Psoas muscle (tissue), 8 donors: ENCODE results near the gene GTF2F2. TPM values are rescaled to one million over a fixed set of nuclear protein-coding genes. Genes with fewer than 3 reads are reported as not detected.

Source experiments
- ATAC-seq, 4 donors: fragments of 200-7000 bp; cut with Tn5 transposase; one replicate each; pipeline ENCODE4 v1.9.1; 2020; ENCODE audit warnings: moderate library complexity in 3 of 4, mild to moderate bottlenecking in 2 of 4
- DNase-seq, 2 donors: peaks; one replicate each; pipeline ENCODE4 v3.0.0-alpha.2; 2020
- H3K27ac ChIP-seq: fragments of 200-600 bp; one replicate; pipeline ENCODE4 v1.8.0; 2022
- H3K27me3 ChIP-seq, 3 donors: fragments of 200-600 bp in 1 of 3; one replicate each; pipeline versions ENCODE4 v1.6.1 to v1.8.0; 2013 to 2022; ENCODE audit warnings: low read length in 2 of 3, mild to moderate bottlenecking in 2 of 3, moderate library complexity in 1 of 3; ENCODE audit not compliant: insufficient read depth in 3 of 3
- H3K36me3 ChIP-seq, 2 donors: fragments of 200-600 bp in 1 of 2; one replicate each; pipeline versions ENCODE4 v1.6.1 to v1.8.0; 2013 to 2022; ENCODE audit warnings: low read depth in 1 of 2, mild to moderate bottlenecking in 1 of 2, moderate library complexity in 1 of 2; ENCODE audit not compliant: insufficient read depth in 1 of 2
- H3K4me1 ChIP-seq: fragments of 200-600 bp; one replicate; pipeline ENCODE4 v1.8.0; 2022
- H3K4me3 ChIP-seq: fragments of 200-600 bp; one replicate; pipeline ENCODE4 v1.8.0; 2022; ENCODE audit warnings: mild to moderate bottlenecking
- H3K9me3 ChIP-seq: fragments of 200-600 bp; one replicate; pipeline ENCODE4 v1.8.0; 2022
- WGBS, 3 donors: extraction: QIAGEN DNeasy Blood & Tissue Kit; methylation state at CpG; one replicate each; pipeline versions ENCODE4 v1.1.6 to v1.1.7; 2013; 5-methylcytosine and 5-hydroxymethylcytosine counted together
- intact Hi-C, 2 donors: fragments of 100-400 bp; cut with DNase I; formaldehyde crosslinking; loops; one replicate each; pipeline versions ENCODE4 v1.11.0 to v1.14.2; 2022
- polyA plus RNA-seq, 3 donors: library from polyadenylated mRNA; stranded (reverse); fragments of 200-250 nt; gene quantifications; one replicate each; pipeline ENCODE4 v1.2.3, GENCODE V29; 2013
- total RNA-seq, 4 donors: library from RNA; stranded (reverse); fragmentation: NEBNext Ultra II Directional in 2 of 4; extraction: Animal tissue kit (Norgen Biotek cat#: 25700) in 2 of 4; gene quantifications; one replicate each; pipeline versions ENCODE4 v1.2.1 to v1.2.4, GENCODE V29; 2021 to 2023
- TF ChIP-seq, protein P1 (sequence below): fragments of 200-600 bp; IDR thresholded peaks from one replicate; pipeline ENCODE4 v1.8.0; 2022; ENCODE audit warnings: antibody characterized with exemption
- donor health status: healthy with polysubstance abuse.
- donor health status: DM: no; HTN: no; CAD: no; lungs with moderate emphysema.
- donor health status: Bipolar disorder and iron deficiency.
- donor health status: healthy.
- donor health status: DM: yes; HTN: yes; CAD: no.
- donor health status: DM: no; HTN: no; CAD: no.
- donor health status: DM: no; HTN: no; CAD: no.
- donor health status: DM: yes; HTN: yes; CAD: no.

GTF2F2 gene
- total and polyA plus RNA-seq, 7 donors = 12.9 to 23.5 (median 19.2) TPM

DNA sequence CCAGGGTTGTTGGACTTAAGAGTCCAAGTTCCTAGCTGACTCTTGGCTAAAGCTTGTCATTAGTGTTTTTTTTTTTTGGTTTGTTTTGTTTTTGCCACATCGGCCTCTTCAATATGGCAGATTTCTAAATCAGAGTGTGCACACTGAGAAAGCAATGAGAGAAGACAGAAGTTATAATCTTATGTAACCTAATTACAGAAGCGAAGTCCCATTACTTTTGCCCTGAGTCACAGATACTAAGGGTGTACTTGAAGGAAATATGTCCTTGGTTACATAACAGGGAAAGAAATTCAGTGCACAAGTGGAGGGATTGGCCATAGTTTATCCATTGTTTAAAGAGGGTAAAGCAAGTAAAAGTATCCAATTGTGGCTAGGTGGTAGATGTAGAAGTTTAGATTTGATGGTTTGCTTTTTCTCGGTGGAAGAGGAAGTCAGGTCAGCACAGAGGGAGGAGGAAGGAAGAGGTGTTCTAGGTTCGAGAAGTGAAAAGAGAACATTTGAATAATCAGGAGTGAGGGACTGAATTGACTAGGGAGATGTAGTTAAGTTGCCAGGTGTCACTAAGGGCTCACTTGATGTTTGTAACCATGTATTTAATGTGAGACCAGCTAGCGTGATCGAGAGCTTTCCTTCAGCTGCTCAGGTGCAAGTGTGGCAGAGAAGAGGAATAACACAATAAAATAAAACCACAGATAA lies 12.2 kb downstream of the GTF2F2 start:
- 90 to 95% (median 93%) methylated on average over 6 of the region's 6 CpGs for WGBS, 3 donors
- no peaks in the 10 kb centered on the region for H3K4me1 ChIP-seq
- no peak overlapping the region for H3K4me3 ChIP-seq
- TF ChIP-seq, protein P1, sequence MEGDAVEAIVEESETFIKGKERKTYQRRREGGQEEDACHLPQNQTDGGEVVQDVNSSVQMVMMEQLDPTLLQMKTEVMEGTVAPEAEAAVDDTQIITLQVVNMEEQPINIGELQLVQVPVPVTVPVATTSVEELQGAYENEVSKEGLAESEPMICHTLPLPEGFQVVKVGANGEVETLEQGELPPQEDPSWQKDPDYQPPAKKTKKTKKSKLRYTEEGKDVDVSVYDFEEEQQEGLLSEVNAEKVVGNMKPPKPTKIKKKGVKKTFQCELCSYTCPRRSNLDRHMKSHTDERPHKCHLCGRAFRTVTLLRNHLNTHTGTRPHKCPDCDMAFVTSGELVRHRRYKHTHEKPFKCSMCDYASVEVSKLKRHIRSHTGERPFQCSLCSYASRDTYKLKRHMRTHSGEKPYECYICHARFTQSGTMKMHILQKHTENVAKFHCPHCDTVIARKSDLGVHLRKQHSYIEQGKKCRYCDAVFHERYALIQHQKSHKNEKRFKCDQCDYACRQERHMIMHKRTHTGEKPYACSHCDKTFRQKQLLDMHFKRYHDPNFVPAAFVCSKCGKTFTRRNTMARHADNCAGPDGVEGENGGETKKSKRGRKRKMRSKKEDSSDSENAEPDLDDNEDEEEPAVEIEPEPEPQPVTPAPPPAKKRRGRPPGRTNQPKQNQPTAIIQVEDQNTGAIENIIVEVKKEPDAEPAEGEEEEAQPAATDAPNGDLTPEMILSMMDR = no peak
- DNase-seq (no peak), ATAC-seq (no peak)
- peaks cover 0 to 7% of the 10 kb centered on the region in 2 donors for H3K36me3 ChIP-seq
- H3K9me3 ChIP-seq = no peaks in the 10 kb centered on the region
- intact Hi-C loops = no loop called here
- no peaks in the 10 kb centered on the region for H3K27me3 ChIP-seq
- H3K27ac ChIP-seq = no peak overlapping the region

DNA sequence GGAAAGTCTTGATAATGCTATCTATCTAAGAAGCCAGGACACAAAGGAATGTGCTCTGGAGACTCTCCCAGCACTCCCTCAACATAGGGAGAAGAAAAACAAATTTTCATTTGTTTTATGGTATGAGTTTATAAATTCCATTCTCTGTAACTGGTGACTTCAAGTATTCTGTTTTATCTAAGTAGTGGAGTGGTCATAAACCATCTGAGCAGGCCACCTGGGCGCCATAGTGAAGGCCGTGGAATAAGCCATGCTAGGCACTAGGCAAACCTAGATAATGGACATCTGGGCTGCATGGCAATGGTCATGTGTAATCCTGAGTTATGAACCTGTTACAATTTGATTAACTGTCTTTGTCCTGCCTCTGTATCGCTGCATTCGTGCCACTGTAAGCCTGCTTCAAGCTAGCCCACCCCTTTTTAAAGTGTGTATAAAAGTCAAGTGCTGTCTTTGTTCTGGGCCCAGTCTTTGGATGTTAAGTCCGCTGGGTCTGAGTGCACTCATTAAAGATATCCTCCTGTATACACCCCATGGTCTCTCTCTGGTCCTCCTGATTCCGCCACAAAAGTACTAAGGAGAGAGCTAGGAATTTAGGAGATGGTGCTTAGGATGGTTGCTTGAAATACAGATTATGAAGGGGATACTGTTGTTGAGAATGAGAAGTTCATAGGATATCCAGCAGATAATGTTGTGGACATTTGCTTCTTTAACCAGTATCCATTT lies 13.2 kb downstream of the GTF2F2 start:
- ATAC-seq (no peak), DNase-seq (no peak)
- Histone ChIP-seq H3K4me3 (no peak overlapping the region), H3K9me3 (no peaks in the 10 kb centered on the region), H3K27me3 (no peaks in the 10 kb centered on the region), H3K36me3 (peaks cover 0 to 18% of the 10 kb centered on the region in 2 donors), H3K4me1 (no peaks in the 10 kb centered on the region), H3K27ac (no peak overlapping the region)
- TF ChIP-seq, protein P1 = no peak
- WGBS, 3 donors = 97 to 98% (median 97%) methylated on average over 6 of the region's 6 CpGs
- intact Hi-C loops = no loop called here

DNA sequence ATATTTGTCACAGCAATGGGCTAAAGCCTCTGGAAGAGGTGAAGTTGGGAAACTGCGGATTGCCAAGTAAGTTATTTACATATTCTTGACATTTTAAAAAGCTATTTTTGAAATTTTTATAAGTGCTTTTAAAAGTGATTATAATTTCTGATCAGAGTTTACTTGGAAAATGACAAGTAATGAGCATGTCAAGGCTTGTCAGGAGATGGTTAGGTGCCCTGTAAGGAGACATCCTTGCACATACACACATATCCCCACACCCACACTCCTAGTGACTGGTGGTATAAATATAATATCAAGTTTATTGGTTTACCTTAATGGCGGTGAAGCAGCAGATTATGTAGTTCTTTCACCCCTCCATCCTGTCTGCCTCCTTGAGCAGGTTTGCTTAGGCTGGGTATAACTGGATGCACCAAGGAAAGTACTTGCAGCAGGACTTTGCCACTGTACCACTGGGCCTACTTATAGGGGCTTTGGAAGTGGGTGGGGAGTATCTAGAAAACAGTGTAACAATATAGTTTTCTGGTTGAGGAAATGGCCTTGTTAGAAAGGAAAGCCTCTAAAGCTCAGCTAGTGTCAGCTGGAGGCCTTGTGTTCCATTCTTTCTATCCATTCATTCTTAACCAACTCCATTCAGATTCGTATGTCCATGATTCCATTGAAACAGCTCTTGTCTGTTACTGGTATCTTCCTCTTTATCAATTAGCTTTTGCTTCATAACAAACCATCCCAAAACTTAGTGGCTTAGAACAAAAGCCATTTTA lies 16.6 kb downstream of the GTF2F2 start:
- intact Hi-C loops = no loop called here
- H3K4me3 ChIP-seq = no peak overlapping the region
- no peak overlapping the region for H3K27ac ChIP-seq
- WGBS, 3 donors = 95 to 98% (median 96%) methylated on average over 3 of the region's 3 CpGs
- no peak for DNase-seq
- peaks cover 0 to 30% of the 10 kb centered on the region in 2 donors for H3K36me3 ChIP-seq
- H3K9me3 ChIP-seq = no peaks in the 10 kb centered on the region
- no peaks in the 10 kb centered on the region for H3K27me3 ChIP-seq
- H3K4me1 ChIP-seq = no peaks in the 10 kb centered on the region
- no peak for ATAC-seq
- TF ChIP-seq, protein P1 = no peak

DNA sequence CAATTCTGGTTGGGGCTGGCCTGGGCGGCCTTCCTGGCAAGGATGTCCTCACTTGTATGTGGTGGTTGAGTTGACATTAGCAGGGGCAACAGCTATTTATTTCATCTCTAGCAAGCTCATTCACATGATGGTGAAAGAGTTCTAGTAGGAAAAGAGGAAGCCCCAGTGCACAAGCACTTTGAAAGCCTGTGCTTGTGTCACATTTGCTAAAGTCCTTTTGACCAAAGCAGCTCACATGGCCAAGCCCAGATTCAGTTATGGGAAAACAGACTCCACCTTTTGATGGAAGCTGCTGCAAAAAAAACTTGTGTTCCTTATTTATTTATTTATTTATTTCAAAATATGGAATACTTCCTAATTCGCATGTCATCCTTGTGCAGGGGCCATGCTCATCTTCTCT lies 17.2 kb downstream of the GTF2F2 start:
- Histone ChIP-seq H3K9me3 (no peaks in the 10 kb centered on the region), H3K4me1 (no peaks in the 10 kb centered on the region), H3K27me3 (no peaks in the 10 kb centered on the region), H3K4me3 (no peak overlapping the region), H3K36me3 (peaks cover 0 to 30% of the 10 kb centered on the region in 2 donors), H3K27ac (no peak overlapping the region)
- intact Hi-C loops = no loop called here
- TF ChIP-seq, protein P1 = no peak
- DNase-seq (no peak), ATAC-seq (no peak)
- WGBS, 3 donors = 96 to 100% (median 99%) methylated on average over 2 of the region's 2 CpGs
